IPS-15b (cell line): ENCODE measurements around the gene MMEL1.

Experiments used
- H3K27me3 ChIP-seq: one replicate; pipeline ENCODE4 v1.6.1; 2013; ENCODE audit warnings: low read length; ENCODE audit not compliant: control insufficient read depth, insufficient read depth
- H3K36me3 ChIP-seq: one replicate; pipeline ENCODE4 v1.6.1; 2013; ENCODE audit warnings: low read length; ENCODE audit not compliant: control insufficient read depth, insufficient read depth
- H3K4me1 ChIP-seq: one replicate; pipeline ENCODE4 v1.6.1; 2013; ENCODE audit warnings: mild to moderate bottlenecking, low read length; ENCODE audit not compliant: control insufficient read depth, insufficient read depth
- H3K4me3 ChIP-seq: one replicate; pipeline ENCODE4 v1.5.1; 2013; ENCODE audit warnings: low read depth, low read length
- H3K9ac ChIP-seq: one replicate; pipeline ENCODE4 v1.6.1; 2013; ENCODE audit warnings: low read depth, mild to moderate bottlenecking, low read length
- H3K9me3 ChIP-seq: one replicate; pipeline ENCODE4 v1.6.1; 2013; ENCODE audit warnings: mild to moderate bottlenecking, low read length; ENCODE audit not compliant: control insufficient read depth, insufficient read depth

Gene MMEL1

DNA sequence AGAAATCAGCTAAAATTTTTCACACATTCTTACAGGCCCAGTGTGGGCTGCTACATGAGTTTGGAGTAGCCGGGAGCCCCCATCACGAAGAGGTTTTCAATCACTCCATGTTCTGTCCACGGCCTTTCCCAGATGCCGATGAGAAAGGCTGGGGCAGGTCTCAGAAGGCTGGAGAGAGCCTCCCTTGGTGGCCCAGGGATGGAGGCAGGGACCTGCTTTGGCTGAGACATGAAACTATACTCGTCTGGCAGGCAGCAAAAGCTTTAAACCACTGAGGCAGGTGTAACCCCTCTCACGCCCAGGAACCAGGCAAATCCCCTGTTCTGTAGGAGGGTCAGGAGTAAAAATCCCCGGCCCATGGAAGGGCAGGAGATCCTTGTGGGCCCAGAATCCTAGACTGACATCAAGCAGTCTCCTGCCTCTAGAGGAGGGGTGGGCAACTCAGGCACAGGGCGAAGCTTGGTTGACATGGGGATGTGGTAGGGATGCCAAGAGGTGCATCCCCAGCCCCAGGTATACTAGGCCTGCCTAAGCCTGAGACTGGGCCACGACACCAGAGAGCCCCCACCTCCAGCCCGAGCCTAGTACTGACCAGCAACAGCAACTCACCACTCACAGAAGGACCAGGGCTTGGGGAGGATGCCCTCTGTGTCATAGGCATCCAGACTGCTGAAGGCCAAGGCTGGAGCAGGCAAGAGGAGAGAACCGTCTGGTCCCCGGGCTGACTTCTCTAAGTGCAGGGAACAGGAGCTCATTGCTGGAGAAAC, 9.1 kb downstream of the MMEL1 start:
- H3K4me3 ChIP-seq: no peak overlapping the region
- H3K9ac ChIP-seq: no peak overlapping the region
- H3K27me3 ChIP-seq: peaks cover 18% of the 10 kb centered on the region
- H3K9me3 ChIP-seq: no peaks in the 10 kb centered on the region
- H3K36me3 ChIP-seq: no peaks in the 10 kb centered on the region
- no peaks in the 10 kb centered on the region for H3K4me1 ChIP-seq

DNA sequence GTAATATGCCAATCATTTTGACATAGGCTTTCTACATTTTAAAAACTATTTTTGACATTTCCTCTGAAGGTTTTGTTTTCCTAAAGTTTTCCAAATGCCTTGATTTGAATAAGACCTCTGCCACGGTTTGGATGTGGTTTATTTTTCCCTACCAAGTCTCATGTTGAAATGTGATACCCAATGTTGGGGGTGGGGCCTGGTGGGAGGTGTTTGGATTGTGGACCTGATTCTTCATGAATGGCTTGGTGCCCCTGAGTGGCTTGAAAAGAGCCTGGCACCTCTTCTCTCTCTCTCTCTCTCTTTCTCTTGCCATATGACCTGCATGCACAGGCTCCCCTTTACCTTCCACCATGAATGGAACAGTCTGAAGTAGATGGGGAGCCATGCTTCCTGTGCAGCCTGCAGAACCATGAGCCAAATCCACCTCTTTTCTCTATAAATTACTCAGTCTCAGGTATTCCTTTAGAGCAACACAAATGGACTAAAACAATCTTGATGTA, 14.8 kb downstream of the MMEL1 start:
- no peaks in the 10 kb centered on the region for H3K9me3 ChIP-seq
- H3K27me3 ChIP-seq: no peaks in the 10 kb centered on the region
- H3K9ac ChIP-seq: no peak overlapping the region
- H3K36me3 ChIP-seq: peaks cover 2% of the 10 kb centered on the region
- no peaks in the 10 kb centered on the region for H3K4me1 ChIP-seq
- no peak overlapping the region for H3K4me3 ChIP-seq

DNA sequence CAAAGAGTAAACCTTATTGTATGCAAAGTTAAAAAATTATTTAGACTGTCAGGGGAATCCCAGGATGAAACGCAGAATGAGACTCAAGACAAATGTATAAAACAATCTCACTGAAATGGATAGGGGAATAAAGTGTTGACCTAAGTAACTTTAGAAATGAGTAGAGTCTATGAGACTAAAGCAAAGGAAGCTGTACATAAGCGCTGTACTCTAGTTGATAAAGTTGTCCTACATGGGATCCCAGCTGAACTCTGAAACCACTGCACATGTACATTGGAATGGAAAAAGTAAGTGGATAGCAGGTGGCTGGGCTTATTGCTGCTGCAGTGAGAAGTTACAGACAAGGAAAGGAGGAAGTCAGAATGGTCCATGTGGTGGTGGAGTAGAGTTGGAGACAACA, 18.7 kb downstream of the MMEL1 start:
- H3K27me3 ChIP-seq: no peaks in the 10 kb centered on the region
- peaks cover 5% of the 10 kb centered on the region for H3K4me1 ChIP-seq
- peaks cover 2% of the 10 kb centered on the region for H3K36me3 ChIP-seq
- H3K4me3 ChIP-seq: no peak overlapping the region
- H3K9ac ChIP-seq: no peak overlapping the region
- no peaks in the 10 kb centered on the region for H3K9me3 ChIP-seq

DNA sequence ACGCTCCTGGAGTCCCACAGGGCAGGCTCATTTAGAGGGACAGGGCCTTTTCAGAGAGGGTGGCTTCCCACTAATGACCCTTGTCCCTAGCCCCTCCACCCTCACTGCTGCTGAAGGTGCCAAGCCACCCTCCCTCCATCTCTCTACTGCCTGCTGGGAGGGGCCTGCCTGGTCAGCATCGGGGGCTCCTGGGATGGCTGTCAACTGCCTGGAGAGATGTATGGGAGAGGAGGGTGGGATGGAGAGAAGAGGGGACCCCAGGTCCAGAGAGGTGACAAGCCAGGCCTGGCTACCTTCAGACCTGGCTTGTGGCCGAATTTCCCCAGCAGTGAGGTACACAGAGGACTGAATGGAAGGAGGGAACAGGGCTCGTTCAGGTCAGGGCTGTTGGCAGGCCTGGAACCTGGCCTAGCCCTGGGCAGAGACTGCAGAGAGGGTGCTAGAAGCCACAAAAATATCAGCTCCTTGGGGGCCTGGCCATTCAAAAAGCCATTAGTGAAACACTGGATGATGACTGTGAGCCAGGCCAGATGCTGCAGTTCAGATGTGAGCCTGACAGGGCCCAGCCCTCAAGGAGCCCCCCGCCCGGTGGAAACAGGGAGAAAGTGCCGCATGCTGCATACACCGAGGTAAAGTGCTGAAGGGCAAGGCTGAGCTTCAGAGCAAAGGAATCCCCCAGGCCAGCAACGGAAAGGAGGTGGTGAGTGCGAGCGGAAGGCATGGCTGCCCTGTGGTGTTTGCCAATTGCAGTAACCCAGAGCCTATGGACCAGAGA, 20.0 kb downstream of the MMEL1 start:
- Histone ChIP-seq H3K27me3 (no peaks in the 10 kb centered on the region), H3K36me3 (peaks cover 2% of the 10 kb centered on the region)

DNA sequence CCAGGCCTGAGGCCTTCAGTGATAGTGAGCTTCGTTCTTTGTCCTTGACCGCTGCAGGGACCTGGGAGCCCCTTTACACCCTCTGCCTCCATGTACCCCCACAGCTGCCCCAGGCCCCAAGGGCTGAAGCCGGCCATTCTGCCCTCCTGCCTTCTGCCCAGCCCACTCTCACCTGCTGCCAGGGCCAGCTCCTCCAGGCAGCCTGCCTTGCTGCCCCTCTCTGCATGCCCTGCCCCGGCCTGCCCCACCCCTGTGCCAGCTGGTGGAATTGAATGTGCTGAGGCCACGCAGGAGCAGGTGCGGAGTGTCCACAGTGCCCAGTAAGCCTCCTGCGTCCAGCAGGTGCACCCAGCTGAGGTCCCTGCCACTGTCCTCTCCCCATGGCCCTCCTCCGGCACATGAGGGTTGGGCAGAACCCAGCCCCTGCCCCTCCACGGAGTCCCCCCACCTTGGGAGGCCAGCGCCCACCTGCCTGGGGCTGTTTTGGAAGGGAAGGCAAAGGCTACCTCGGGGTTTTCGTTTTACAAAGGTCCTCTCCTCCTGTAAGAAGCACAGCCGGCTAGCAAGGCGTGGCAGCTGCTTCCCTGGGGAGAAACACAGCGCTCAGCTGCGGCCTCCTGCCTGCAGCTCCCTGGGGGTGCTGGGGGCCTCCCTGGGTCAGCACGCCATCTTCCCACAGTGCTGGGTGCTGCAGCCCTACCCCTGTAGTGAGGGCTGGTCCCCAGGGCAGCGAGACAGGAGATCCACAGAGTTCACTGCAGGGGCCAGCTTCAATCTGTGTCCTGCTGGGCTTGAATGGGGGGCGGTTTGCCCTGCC, 21.0 kb downstream of the MMEL1 start:
- H3K9me3 ChIP-seq: no peaks in the 10 kb centered on the region
- peaks cover 2% of the 10 kb centered on the region for H3K36me3 ChIP-seq
- no peak overlapping the region for H3K4me3 ChIP-seq
- no peak overlapping the region for H3K9ac ChIP-seq
- peaks cover 5% of the 10 kb centered on the region for H3K4me1 ChIP-seq
- no peaks in the 10 kb centered on the region for H3K27me3 ChIP-seq

More for the DNA sequence above, 20.0 kb downstream of the MMEL1 start:
- Histone ChIP-seq H3K9ac (no peak overlapping the region), H3K4me3 (no peak overlapping the region), H3K9me3 (no peaks in the 10 kb centered on the region), H3K4me1 (peaks cover 5% of the 10 kb centered on the region)

DNA sequence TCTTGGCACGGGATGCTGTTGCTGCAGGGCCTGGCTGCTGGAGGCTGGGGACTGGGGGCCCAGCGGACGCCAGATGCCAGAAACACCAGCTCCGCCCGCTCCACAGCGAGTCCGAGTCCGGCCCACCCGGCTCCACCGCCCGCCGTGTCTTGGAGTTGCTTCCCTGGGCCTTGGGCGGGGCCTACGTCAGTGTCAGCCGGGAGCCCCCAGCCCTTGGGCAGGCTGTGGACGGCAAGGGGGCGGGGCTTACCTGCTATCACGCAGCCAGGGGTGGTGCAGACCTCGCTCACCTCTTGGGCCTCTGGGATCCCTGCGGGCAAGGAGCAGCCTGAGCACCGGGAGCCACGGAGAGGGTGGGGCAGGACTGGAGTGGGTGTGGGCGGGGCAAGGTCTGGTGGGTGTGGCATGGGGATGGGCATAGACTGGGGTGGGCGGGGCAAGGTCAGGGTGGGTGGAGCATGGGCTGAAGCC, 21.8 kb downstream of the MMEL1 start:
- H3K4me3 ChIP-seq: no peak overlapping the region

DNA sequence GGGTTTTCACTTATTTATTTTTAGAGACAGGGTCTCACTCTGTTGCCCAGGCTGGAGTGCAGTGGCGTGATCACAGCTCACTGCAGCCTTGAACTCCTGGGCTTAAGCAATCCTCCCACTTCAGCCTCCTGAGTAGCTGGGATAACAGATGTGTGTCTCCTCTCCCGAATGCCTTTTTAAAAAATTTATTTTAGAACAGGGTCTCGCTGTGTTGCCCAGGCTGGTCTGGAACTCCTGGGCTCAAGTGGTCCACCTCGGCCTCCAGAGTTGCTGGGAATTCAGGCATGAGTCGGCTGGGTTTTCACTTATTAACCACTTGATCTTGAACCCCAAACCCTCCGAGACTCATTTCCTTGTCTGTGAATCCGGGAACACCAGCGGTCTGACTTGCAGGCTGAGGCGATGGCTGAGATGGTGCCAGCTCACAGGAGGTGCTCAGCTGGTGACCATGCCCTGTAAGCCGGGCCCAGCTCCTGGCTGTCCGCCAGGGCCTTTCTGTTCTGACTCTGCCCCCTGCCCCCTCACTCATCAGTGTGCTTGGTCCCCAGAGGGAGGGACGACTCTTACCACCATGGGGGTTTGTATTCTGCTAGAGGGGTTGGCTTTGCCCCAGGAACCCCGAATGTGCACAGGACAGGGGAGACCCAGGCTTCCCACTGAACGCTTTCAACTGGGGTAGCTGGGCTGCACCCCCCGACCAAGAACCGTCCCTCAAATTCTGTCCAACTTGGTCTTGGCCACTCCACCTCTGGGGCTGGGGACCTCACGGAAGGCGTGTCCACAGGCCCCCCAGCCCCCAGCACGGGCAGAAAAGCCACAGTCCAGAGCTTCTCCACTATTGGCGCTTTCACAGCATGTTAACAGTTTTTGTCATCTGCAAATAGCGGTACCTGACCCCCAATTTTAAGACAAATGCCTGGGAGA, 22.5 kb downstream of the MMEL1 start:
- Histone ChIP-seq H3K9ac (no peak overlapping the region), H3K4me3 (no peak overlapping the region), H3K4me1 (peaks cover 5% of the 10 kb centered on the region), H3K36me3 (no peaks in the 10 kb centered on the region), H3K9me3 (no peaks in the 10 kb centered on the region), H3K27me3 (no peaks in the 10 kb centered on the region)

More for the DNA sequence above, 21.8 kb downstream of the MMEL1 start:
- Histone ChIP-seq H3K36me3 (no peaks in the 10 kb centered on the region), H3K27me3 (no peaks in the 10 kb centered on the region), H3K4me1 (peaks cover 5% of the 10 kb centered on the region), H3K9me3 (no peaks in the 10 kb centered on the region), H3K9ac (no peak overlapping the region)

DNA sequence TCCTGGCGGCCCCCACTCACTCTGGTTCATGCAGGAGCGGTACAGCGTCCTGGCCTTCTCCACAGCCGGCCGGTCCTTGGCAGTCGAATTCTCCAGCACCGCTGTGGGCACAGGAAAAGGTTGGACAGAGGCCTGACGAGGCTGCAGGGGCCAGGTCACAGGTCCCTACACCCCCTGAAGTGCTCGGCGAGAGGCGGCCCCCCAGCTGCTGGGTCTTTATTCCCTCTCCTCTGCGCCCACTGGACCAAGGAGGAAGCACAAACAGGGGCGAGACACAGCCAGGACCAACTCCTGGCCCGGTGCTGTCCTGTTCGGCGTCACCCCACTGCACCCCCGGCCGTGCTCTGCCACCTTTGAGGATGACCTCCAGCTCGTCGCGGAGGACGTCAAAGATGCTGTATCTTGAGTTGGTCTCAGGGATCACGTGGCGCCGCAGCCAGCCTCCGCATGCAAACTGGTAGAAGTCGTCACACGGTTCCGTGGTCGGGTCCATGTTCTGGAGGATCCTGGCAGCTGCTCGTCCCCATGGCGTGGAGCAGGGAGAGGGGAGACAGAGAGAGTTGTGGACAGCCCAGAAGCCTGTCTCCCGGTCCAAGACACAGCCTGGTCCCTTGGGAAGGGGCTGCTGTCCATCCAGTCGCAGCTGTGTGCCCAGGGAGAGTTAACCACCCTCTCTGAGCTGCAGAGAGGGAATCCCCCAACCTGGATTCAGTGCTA, 23.3 kb downstream of the MMEL1 start:
- H3K36me3 ChIP-seq: no peaks in the 10 kb centered on the region
- no peaks in the 10 kb centered on the region for H3K9me3 ChIP-seq
- no peak overlapping the region for H3K4me3 ChIP-seq
- H3K27me3 ChIP-seq: no peaks in the 10 kb centered on the region
- peaks cover 5% of the 10 kb centered on the region for H3K4me1 ChIP-seq
- no peak overlapping the region for H3K9ac ChIP-seq

DNA sequence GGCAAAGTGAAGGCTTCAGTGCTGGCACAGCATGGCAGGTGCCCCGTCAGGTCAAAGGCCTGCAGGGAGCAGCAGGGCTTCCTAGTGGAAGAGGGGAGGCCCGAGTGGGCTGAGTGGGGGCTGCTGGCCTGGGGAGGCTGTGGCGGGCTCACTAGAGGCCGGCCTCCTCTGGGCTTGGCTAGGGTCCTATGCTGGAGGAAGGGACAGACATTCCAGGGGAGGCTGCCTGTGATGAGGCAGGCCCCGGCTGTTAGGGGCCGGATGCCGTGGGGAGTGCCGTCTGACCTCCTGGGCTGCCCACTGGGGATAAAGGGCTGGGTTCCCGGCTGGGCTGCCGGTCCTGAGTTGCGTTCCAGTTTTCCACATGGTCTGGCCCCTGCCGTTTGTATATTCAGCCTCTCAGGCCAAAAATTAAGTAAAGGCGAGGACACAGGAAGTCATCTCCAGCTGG, 25.1 kb downstream of the MMEL1 start:
- no peak overlapping the region for H3K9ac ChIP-seq

DNA sequence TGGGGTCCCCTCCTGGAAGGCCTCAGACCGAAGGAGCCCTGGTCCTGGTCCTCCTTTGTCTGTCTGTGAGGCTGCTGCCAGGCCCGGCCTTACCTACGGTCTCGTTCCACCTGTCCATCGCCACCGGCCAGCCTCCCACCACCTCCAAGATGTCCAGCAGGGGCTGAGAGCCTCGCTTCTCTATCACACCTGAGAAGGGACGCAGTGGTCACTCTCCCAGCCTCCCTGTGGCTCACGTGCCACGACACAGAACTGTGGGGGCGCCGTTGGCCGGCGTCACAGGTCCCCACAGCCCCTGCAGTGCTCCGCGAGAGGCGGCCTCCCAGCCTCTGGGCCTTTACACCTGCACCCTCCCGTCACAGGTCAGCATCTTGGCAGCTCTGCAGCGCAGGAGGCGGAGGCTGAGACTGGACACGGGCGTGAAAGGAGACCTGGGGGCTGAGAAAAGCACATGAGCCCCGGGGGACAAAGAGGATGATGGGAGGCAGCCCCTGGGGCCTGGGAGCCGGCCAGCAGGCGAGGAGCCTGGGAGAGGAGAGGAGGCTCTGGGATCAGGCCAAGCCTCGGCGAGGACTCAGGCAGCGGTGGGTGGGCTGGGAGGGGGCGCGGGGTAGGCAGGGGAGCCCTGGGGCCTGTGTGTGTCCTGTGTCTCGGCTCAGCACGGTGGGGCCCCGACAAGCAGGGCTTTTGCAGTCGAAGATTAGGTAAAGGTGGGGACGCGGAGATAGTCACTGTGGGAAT, 25.8 kb downstream of the MMEL1 start:
- H3K27me3 ChIP-seq: no peaks in the 10 kb centered on the region
- no peak overlapping the region for H3K9ac ChIP-seq
- no peak overlapping the region for H3K4me3 ChIP-seq
- H3K36me3 ChIP-seq: no peaks in the 10 kb centered on the region
- H3K4me1 ChIP-seq: peaks cover 5% of the 10 kb centered on the region
- no peaks in the 10 kb centered on the region for H3K9me3 ChIP-seq

More for the DNA sequence above, 25.1 kb downstream of the MMEL1 start:
- Histone ChIP-seq H3K4me1 (peaks cover 5% of the 10 kb centered on the region), H3K9me3 (no peaks in the 10 kb centered on the region), H3K36me3 (no peaks in the 10 kb centered on the region), H3K4me3 (no peak overlapping the region), H3K27me3 (no peaks in the 10 kb centered on the region)
